IPS-20b (cell line): ENCODE measurements around the gene H2BK1.
A peak's percentile ranks its signal among the peaks of the same experiment; 100 is the strongest.

Source experiments
- H3K27ac ChIP-seq: one replicate; pipeline ENCODE4 v1.5.1; 2013; ENCODE audit warnings: low read length
- H3K27me3 ChIP-seq: 2 replicates; pipeline ENCODE4 v1.6.1; 2013; ENCODE audit warnings: mild to moderate bottlenecking, low read length, inconsistent platforms; ENCODE audit not compliant: insufficient read depth
- H3K36me3 ChIP-seq: 2 replicates; pipeline ENCODE4 v1.6.1; 2013; ENCODE audit warnings: low read depth, mild to moderate bottlenecking, inconsistent platforms, low read length, moderate library complexity; ENCODE audit not compliant: insufficient read depth
- H3K4me1 ChIP-seq: 2 replicates; pipeline ENCODE4 v1.6.1; 2013; ENCODE audit warnings: mild to moderate bottlenecking, control low read depth, inconsistent platforms, low read length, moderate library complexity; ENCODE audit not compliant: insufficient read depth
- H3K4me3 ChIP-seq: 2 replicates; pipeline ENCODE4 v1.5.1; 2013; ENCODE audit warnings: mild to moderate bottlenecking, low read length, inconsistent platforms
- H3K9ac ChIP-seq: 2 replicates; pipeline ENCODE4 v1.6.1; 2013; ENCODE audit warnings: low read depth, mild to moderate bottlenecking, inconsistent platforms, low read length, moderate library complexity
- H3K9me3 ChIP-seq: 2 replicates; pipeline ENCODE4 v1.6.1; 2013; ENCODE audit warnings: mild to moderate bottlenecking, low read depth, low read length, inconsistent platforms; ENCODE audit not compliant: insufficient read depth

The H2BK1 gene

DNA sequence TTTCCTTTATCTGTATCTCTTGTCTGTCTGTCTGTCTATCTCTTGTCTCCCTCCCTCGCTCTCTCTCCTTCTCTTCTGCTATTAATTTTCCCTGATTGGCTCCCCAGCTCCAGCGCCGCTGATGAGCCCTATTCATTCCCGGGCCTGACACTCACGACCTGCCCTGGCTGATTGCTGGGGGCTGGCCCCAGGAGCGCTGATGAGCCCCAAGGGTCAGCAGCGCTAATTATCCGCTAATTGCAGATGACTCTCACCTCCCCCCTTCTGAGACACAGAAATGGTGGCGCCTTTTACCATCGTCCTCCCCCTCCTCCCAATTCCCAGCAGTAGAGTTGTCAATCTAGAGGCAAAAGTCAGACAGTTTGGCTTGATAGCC, 41.5 kb downstream of the H2BK1 start:
- Histone ChIP-seq H3K9ac (no peak overlapping the region), H3K36me3 (no peaks in the 10 kb centered on the region), H3K4me1 (0 out of 2 replicates have a peak, but pooled peaks cover 3% of the 10 kb centered on the region), H3K4me3 (no peak overlapping the region), H3K9me3 (no peaks in the 10 kb centered on the region), H3K27ac (no peak overlapping the region), H3K27me3 (peaks cover 98% of the 10 kb centered on the region)

DNA sequence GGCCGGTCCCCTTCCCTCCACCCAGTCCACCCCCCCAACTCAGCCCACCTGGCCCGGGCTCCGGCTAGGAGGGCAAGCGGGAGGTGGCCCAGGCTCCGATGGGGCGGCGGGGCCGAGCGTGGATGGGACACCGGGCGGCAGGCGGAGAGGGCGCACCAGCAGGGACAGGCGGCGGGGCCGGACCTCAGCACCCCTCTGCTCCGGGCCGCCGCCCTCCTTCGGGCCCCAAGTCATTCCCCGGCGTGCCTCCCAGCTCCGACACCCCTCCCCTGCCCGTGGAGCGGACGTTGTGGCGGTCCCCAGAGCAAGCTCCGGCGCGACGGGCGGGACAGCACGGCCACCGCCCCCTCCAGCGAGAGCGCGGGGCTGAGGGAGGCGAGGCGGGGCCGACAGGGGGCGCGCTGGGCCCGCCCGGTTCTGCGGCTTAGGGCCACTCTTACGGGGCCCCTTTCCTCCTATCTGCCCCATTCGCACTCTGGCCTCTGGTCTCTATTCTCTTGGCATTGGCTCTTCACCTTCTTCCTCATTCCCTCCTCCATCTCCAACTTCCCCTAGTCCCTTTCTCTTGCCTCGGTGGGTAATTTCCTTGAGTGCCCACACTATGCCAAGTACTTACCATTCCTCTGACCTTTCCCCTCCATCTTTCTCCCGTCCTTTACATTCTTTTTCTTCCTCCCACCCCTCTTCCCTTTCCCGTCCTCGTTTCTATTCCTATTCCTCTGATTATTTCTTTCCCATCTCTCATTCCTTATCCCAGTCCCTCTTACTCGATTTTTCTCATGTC, 42.1 kb downstream of the H2BK1 start:
- Histone ChIP-seq H3K27me3 (peaks cover 98% of the 10 kb centered on the region), H3K4me3 (peak overlapping the region; percentile 59), H3K9me3 (no peaks in the 10 kb centered on the region)

DNA sequence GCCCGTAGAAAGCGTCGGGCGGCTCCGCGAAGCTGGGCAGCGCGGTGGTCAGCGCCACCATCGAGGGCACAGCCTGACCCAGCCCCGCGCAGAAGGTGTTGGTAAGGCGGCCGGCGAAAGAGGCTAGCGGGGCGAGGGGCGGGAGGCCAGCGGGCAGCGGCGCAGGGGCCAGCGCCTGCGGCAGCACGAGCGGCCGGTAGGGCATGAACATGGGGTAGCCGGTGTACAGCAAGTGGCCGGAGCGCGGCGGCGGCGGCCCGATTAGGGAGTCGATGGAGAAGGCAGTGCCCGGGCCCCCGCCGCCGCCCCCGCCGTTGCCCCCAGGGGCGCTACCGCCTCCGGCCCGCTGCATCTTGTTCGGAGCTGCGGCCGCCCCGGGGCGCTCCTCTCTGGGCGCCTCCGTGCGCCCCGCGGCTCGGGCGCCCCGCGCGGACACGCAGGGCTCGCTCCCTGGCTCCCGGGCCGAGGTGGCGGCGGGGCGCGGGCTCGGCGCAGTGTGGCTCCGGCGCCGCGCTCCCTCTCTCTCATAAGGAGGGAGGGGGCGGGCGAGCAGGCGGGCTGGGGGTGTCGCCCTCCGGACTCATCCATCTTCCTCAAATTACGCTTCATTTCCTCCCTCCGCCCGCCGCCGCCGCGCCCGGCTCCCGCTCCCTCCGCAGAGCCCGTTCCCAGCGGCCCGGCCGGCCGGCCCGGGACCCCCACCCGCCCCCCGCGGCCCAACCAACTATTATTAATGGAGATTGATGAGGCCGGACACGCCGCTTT, 42.9 kb downstream of the H2BK1 start, which contains the start of gene GBX1:
Gene GBX1 (minus strand): TSS at position 498 of the 765 bp plus-strand sequence. CDS start 146 bp downstream, at position 352.
- H3K27me3 ChIP-seq, result peaks cover 99% of the 10 kb centered on the region
- peak within 1 kb of the TSS; percentile 59 for H3K4me3 ChIP-seq
- H3K4me1 ChIP-seq, result 0 out of 2 replicates have a peak, but pooled peaks cover 3% of the 10 kb centered on the region
- no peak within 1 kb of the TSS for H3K9ac ChIP-seq
- no peak within 1 kb of the TSS for H3K27ac ChIP-seq
- no peaks in the 10 kb centered on the region for H3K36me3 ChIP-seq
- H3K9me3 ChIP-seq, result no peaks in the 10 kb centered on the region

More for the DNA sequence above, 42.1 kb downstream of the H2BK1 start:
- Histone ChIP-seq H3K36me3 (no peaks in the 10 kb centered on the region), H3K4me1 (0 out of 2 replicates have a peak, but pooled peaks cover 3% of the 10 kb centered on the region), H3K9ac (no peak overlapping the region), H3K27ac (no peak overlapping the region)

DNA sequence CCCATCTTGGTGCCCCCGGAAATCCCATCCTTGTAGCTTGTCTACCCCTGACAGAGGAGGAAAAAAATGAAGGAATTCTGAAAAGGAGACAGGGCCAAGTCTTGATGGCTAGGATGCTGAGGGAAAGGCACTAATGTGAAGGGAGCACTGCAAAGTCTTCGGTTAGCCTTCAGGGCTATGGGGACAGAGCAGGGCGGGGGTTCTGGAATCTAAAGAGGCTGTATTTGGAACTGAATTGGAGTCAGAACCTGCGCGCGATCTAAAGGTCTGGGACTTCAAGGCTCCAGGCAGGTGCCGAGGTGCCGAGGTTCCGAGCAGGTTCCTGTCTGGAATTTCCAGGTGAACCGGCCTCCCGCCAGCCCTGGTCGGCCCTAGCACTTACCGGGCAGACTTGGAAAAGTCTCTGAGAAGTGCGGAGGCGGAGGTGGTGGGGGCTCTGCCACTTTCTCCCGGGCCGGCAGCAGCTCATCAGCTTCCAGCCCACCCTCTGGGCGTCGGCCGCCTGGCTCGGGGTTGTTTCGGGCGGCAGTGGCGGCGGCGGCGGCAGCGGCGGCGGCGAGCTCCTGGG, 43.6 kb downstream of the H2BK1 start:
- Histone ChIP-seq H3K27me3 (peaks cover 99% of the 10 kb centered on the region), H3K36me3 (no peaks in the 10 kb centered on the region), H3K9ac (no peak overlapping the region), H3K9me3 (no peaks in the 10 kb centered on the region), H3K27ac (no peak overlapping the region), H3K4me3 (peak overlapping the region; percentile 59; the same call in 1 of the 2 replicates), H3K4me1 (0 out of 2 replicates have a peak, but pooled peaks cover 3% of the 10 kb centered on the region)

DNA sequence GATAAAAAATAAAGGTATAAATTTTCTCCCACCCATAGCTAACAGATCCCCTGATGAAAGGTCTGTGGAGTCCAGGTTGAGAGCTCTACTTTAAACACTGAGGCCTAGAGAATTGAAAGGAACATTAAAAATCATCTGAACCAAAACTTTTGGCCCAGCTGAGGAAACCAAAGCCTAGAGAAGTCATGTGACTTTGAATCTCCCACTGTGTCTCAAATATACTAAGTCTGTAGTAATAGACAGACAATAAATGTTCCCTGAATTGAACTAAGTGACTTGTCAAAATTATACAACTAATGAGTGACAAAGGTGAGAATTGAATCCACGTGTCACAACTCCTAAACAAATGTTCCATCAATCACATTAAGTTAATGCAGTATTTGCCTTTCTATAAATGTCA, 48.5 kb downstream of the H2BK1 start:
- Histone ChIP-seq H3K4me3 (no peak overlapping the region), H3K27me3 (peaks cover 95% of the 10 kb centered on the region), H3K9me3 (no peaks in the 10 kb centered on the region), H3K27ac (no peak overlapping the region), H3K36me3 (no peaks in the 10 kb centered on the region), H3K9ac (no peak overlapping the region), H3K4me1 (no peaks in the 10 kb centered on the region)
